IMR-90 (cell line): ENCODE measurements around the gene PMP22. TPM values are rescaled to one million over a fixed set of nuclear protein-coding genes. Genes with fewer than 3 reads are reported as not detected.

ENCODE experiments used
- ATAC-seq: fragments of 200-7000 bp; cut with Tn5 transposase; 2 replicates; pipeline ENCODE4 v1.9.1; 2020; ENCODE audit warnings: low read depth, mild to moderate bottlenecking, moderate library complexity
- BruUV-seq: library from RNA; stranded (reverse); fragments of 400-500 nt; replicated peaks from 2 replicates; lab custom pipeline; 2021; lab: Mats Ljungman, UMichigan
- CTCF ChIA-PET: fragments of 300-600 bp; formaldehyde crosslinking; extraction: SDS; loops from one replicate; lab custom pipeline; 2021; ENCODE audit warnings: antibody characterized with exemption; lab: Yijun Ruan, JAX
- POLR2A ChIA-PET: fragments of 300-600 bp; sonication (Branson Sonifier 250); formaldehyde crosslinking; loops from one replicate; lab custom pipeline; 2022; ENCODE audit warnings: antibody characterized with exemption; ENCODE audit not compliant: unreplicated experiment; lab: Charles Lee
- DNase-seq: peaks from one replicate; pipeline ENCODE4 v3.0.0; 2013
- H2AFZ ChIP-seq: replicated peaks from 2 replicates; pipeline ENCODE3; 2013; ENCODE audit warnings: low read length, mild to moderate bottlenecking; ENCODE audit not compliant: poor library complexity
- H2AK5ac ChIP-seq: 2 replicates; pipeline ENCODE4 v1.6.1; 2013; ENCODE audit warnings: low read depth, low read length, inconsistent platforms
- H2AK9ac ChIP-seq: replicated peaks from 2 replicates; pipeline ENCODE3; 2013; ENCODE audit warnings: mild to moderate bottlenecking, low read depth, low read length, moderate library complexity; ENCODE audit not compliant: poor library complexity
- H2BK120ac ChIP-seq: 2 replicates; pipeline ENCODE4 v1.6.1; 2013; ENCODE audit warnings: low read depth, low read length, inconsistent platforms
- H2BK15ac ChIP-seq: 3 replicates; pipeline ENCODE4 v1.6.1; 2013; ENCODE audit warnings: low read depth, low read length, inconsistent platforms
- H2BK20ac ChIP-seq: 2 replicates; pipeline ENCODE4 v1.6.1; 2013; ENCODE audit warnings: low read depth, mild to moderate bottlenecking, inconsistent platforms, low read length, moderate library complexity
- H2BK5ac ChIP-seq: 2 replicates; pipeline ENCODE4 v1.6.1; 2013; ENCODE audit warnings: mild to moderate bottlenecking, low read depth, low read length, inconsistent platforms; ENCODE audit not compliant: poor library complexity, severe bottlenecking
- H3K14ac ChIP-seq: replicated peaks from 2 replicates; pipeline ENCODE4 v1.6.1; 2013; ENCODE audit warnings: low read depth, low read length, inconsistent platforms
- H3K18ac ChIP-seq: 2 replicates; pipeline ENCODE4 v1.6.1; 2013; ENCODE audit warnings: low read depth, low read length, control low read depth
- H3K23ac ChIP-seq: 2 replicates; pipeline ENCODE4 v1.6.1; 2013; ENCODE audit warnings: low read depth, low read length, inconsistent platforms
- H3K27ac ChIP-seq: 2 replicates; pipeline ENCODE4 v1.5.1; 2013; ENCODE audit warnings: mild to moderate bottlenecking, control low read depth, low read length; ENCODE audit not compliant: insufficient read depth
- H3K27me3 ChIP-seq: 2 replicates; pipeline ENCODE4 v1.6.1; 2013; ENCODE audit warnings: low read length; ENCODE audit not compliant: control insufficient read depth, insufficient read depth
- H3K36me3 ChIP-seq: 2 replicates; pipeline ENCODE4 v1.6.1; 2013; ENCODE audit warnings: low read length, mixed read lengths; ENCODE audit not compliant: control insufficient read depth, insufficient read depth
- H3K4ac ChIP-seq: 2 replicates; pipeline ENCODE4 v1.6.1; 2013; ENCODE audit warnings: low read depth, low read length, inconsistent platforms
- H3K4me1 ChIP-seq: 2 replicates; pipeline ENCODE4 v1.6.1; 2013; ENCODE audit warnings: low read length, mixed read lengths; ENCODE audit not compliant: control insufficient read depth, insufficient read depth
- H3K4me2 ChIP-seq: 2 replicates; pipeline ENCODE4 v1.6.1; 2013; ENCODE audit warnings: low read depth, mild to moderate bottlenecking, control low read depth, low read length, moderate library complexity
- H3K4me3 ChIP-seq: 2 replicates; pipeline ENCODE4 v1.5.1; 2013; ENCODE audit warnings: low read depth, mild to moderate bottlenecking, control low read depth, low read length, moderate library complexity; ENCODE audit not compliant: insufficient read depth
- H3K56ac ChIP-seq: 2 replicates; pipeline ENCODE4 v1.6.1; 2013; ENCODE audit warnings: low read length, inconsistent platforms; ENCODE audit not compliant: insufficient read depth; ENCODE audit errors: extremely low read depth
- H3K79me1 ChIP-seq, 2 experiments: 2 replicates each; pipeline ENCODE4 v1.6.1; 2013; ENCODE audit warnings: low read length in 2 of 2, inconsistent platforms in 1 of 2, low read depth in 1 of 2
- H3K9ac ChIP-seq: 2 replicates; pipeline ENCODE4 v1.6.1; 2013; ENCODE audit warnings: low read depth, low read length, control low read depth
- H3K9me1 ChIP-seq: 2 replicates; pipeline ENCODE4 v1.6.1; 2013; ENCODE audit warnings: low read length, inconsistent platforms; ENCODE audit not compliant: insufficient read depth
- H3K9me3 ChIP-seq: 2 replicates; pipeline ENCODE4 v1.6.1; 2013; ENCODE audit warnings: low read length; ENCODE audit not compliant: control insufficient read depth, insufficient read depth
- H4K20me1 ChIP-seq: 2 replicates; pipeline ENCODE4 v1.6.1; 2013; ENCODE audit warnings: low read length, inconsistent platforms; ENCODE audit not compliant: insufficient read depth
- H4K5ac ChIP-seq: 2 replicates; pipeline ENCODE4 v1.6.1; 2013; ENCODE audit warnings: mild to moderate bottlenecking, low read depth, low read length, control low read depth
- H4K8ac ChIP-seq, 2 experiments: 2 replicates each; pipeline ENCODE4 v1.6.1; 2013; ENCODE audit warnings: low read depth in 2 of 2, low read length in 2 of 2, control low read depth in 1 of 2, inconsistent platforms in 1 of 2
- H4K91ac ChIP-seq: 2 replicates; pipeline ENCODE4 v1.6.1; 2013; ENCODE audit warnings: low read depth, low read length, inconsistent platforms; ENCODE audit not compliant: insufficient read depth
- BHLHE40 ChIP-seq: fragments of 150-350 bp; IDR thresholded peaks from 2 replicates; pipeline ENCODE4 v1.6.1; 2016; ENCODE audit warnings: mild to moderate bottlenecking, low read depth, low read length
- CEBPB ChIP-seq: IDR thresholded peaks from 2 replicates; pipeline ENCODE4 v1.6.1; 2012; ENCODE audit warnings: low read depth, low read length, improper control_type of control experiment
- CHD1 ChIP-seq: IDR thresholded peaks from 2 replicates; pipeline ENCODE4 v1.6.1; 2012; ENCODE audit warnings: low read depth, low read length, improper control_type of control experiment
- CTCF ChIP-seq: conservative IDR thresholded peaks from 2 replicates; pipeline ENCODE4 v1.5.1; 2012; ENCODE audit warnings: mild to moderate bottlenecking, low read depth, low read length, improper control_type of control experiment
- ELK1 ChIP-seq: fragments of 150-350 bp; IDR thresholded peaks from 2 replicates; pipeline ENCODE4 v1.6.1; 2016; ENCODE audit warnings: low read depth, mild to moderate bottlenecking, low read length, moderate library complexity, borderline replicate concordance
- FOS ChIP-seq: fragments of 150-350 bp; IDR thresholded peaks from 2 replicates; pipeline ENCODE4 v1.6.1; 2016; ENCODE audit warnings: low read depth, low read length
- MAFK ChIP-seq: IDR thresholded peaks from 2 replicates; pipeline ENCODE4 v1.6.1; 2012; ENCODE audit warnings: low read depth, low read length, improper control_type of control experiment
- MAZ ChIP-seq: IDR thresholded peaks from 2 replicates; pipeline ENCODE4 v1.6.1; 2012; ENCODE audit warnings: low read depth, mild to moderate bottlenecking, low read length, improper control_type of control experiment, moderate library complexity, borderline replicate concordance
- MXI1 ChIP-seq: IDR thresholded peaks from 2 replicates; pipeline ENCODE4 v1.6.1; 2012; ENCODE audit warnings: low read depth, mild to moderate bottlenecking, low read length, moderate library complexity, borderline replicate concordance
- NFE2L2 ChIP-seq: fragments of 150-350 bp; IDR thresholded peaks from 2 replicates; pipeline ENCODE4 v1.6.1; 2016; ENCODE audit warnings: low read depth, mild to moderate bottlenecking, low read length
- RAD21 ChIP-seq: IDR thresholded peaks from 2 replicates; pipeline ENCODE4 v1.6.1; 2012; ENCODE audit warnings: low read length, improper control_type of control experiment
- RFX5 ChIP-seq: IDR thresholded peaks from 2 replicates; pipeline ENCODE4 v1.8.0; 2012; ENCODE audit warnings: low read depth, mild to moderate bottlenecking, low read length, moderate library complexity
- SMC3 ChIP-seq: fragments of 150-350 bp; IDR thresholded peaks from 2 replicates; pipeline ENCODE4 v1.6.1; 2016; ENCODE audit warnings: low read depth, mild to moderate bottlenecking, antibody characterized with exemption, low read length, moderate library complexity
- USF2 ChIP-seq: fragments of 150-350 bp; IDR thresholded peaks from 2 replicates; pipeline ENCODE4 v1.6.1; 2017; ENCODE audit warnings: mild to moderate bottlenecking, antibody characterized with exemption, low read length, low read depth
- WGBS, 2 experiments: methylation state at CpG; one replicate each; pipeline versions ENCODE4 v1.1.5 to v1.1.7; 2013; ENCODE audit warnings: missing lambda C conversion rate in 2 of 2; ENCODE audit not compliant: insufficient read length in 1 of 2; ENCODE audit errors: extremely low coverage in 2 of 2; 5-methylcytosine and 5-hydroxymethylcytosine counted together
- dilution Hi-C: fragments of 300-500 bp; cut with HindIII; formaldehyde crosslinking; loops from one replicate; pipeline ENCODE4 v1.14.3; 2018; ENCODE audit warnings: low sequenced_read_pairs; ENCODE audit not compliant: unreplicated experiment
- in situ Hi-C: fragments of 300-500 bp; cut with MboI; formaldehyde crosslinking; loops from 3 replicates; pipeline ENCODE4 v1.14.3; 2019; ENCODE audit warnings: low sequenced_read_pairs, inconsistent platforms, mixed read lengths
- intact Hi-C: fragments of 100-400 bp; cut with micrococcal nuclease; formaldehyde crosslinking; loops from 2 replicates; pipeline ENCODE4 v1.10.0; 2022
- polyA plus RNA-seq, 3 experiments: library from polyadenylated mRNA; depleted of rRNA; stranded (reverse); fragments of >200 nt; gene quantifications; 2 replicates each; pipeline ENCODE4 v1.2.3, GENCODE V29; 2012; ENCODE audit warnings: low replicate concordance in 1 of 3
- total RNA-seq: library from RNA; depleted of rRNA; stranded (reverse); fragments of >200 nt; gene quantifications from 2 replicates; pipeline ENCODE4 v1.2.3, GENCODE V29; 2012

PMP22 gene
- total and polyA plus RNA-seq, 2 of the 4 experiments (the other 2 are of a cell fraction) = 33.5 to 72.8 TPM

- Histone ChIP-seq H3K4me3 (no peak overlapping the region), H3K18ac (no peak overlapping the region), H2BK15ac (no peak overlapping the region), H3K36me3 (peaks cover 74% of the 10 kb centered on the region), H3K14ac (no peak overlapping the region), H2BK120ac (no peak overlapping the region), H4K20me1 (peaks cover 68% of the 10 kb centered on the region), H3K23ac (no peak overlapping the region), H3K9ac (no peak overlapping the region), H3K56ac (no peak overlapping the region), H4K8ac (peak overlapping the region in 1 of 2 experiments; percentile 9; a peak in 2 of 4 replicates), H2BK20ac (no peak overlapping the region), H3K4me1 (peaks cover 13% of the 10 kb centered on the region), H3K4me2 (no peak overlapping the region), H4K91ac (no peak overlapping the region), H2AFZ (no peak overlapping the region), H2BK5ac (no peak overlapping the region), H3K9me1 (peaks cover 25% of the 10 kb centered on the region), H3K4ac (no peak overlapping the region), H4K5ac (no peak overlapping the region), H2AK9ac (no peak overlapping the region), H3K9me3 (no peaks in the 10 kb centered on the region), H3K27ac (no peak overlapping the region), H2AK5ac (no peak overlapping the region), H3K79me1 (peaks cover 21 to 72% of the 10 kb centered on the region in 2 experiments), H3K27me3 (no peaks in the 10 kb centered on the region)
- ChIA-PET CTCF (interaction anchor here (1.2 to 1.5 kb wide), 2 partner anchors 247 to 254 kb away, joined by 3 to 5 read pairs; no protein-coding TSS in a partner anchor), POLR2A (no interaction called here)
- dilution Hi-C loops (no loop called here), intact Hi-C loops (loop anchor here (5.0 kb wide), 1 partner anchor 396 kb away; no protein-coding TSS in a partner anchor), in situ Hi-C loops (loop anchor here (5.0 to 25.0 kb wide), 3 partner anchors 246 to 706 kb away; no protein-coding TSS in a partner anchor)
- BruUV-seq = no TSS peak
- 40% methylated on average over 1 of the region's 13 CpGs; no CpG with 5 or more reads in 1 of the 2 experiments for WGBS, 2 experiments
- peak; percentile 73 for DNase-seq
- ATAC-seq = 0 out of 2 replicates have a peak, but pooled peaks have one; percentile 8
- no peak for TF ChIP-seq USF2
- no peak for TF ChIP-seq MXI1
- TF ChIP-seq MAFK = no peak
- no peak for TF ChIP-seq RFX5
- TF ChIP-seq NFE2L2 = no peak
- TF ChIP-seq RAD21 = no peak
- no peak for TF ChIP-seq CTCF
- no peak for TF ChIP-seq ELK1
- no peak for TF ChIP-seq SMC3
- no peak for TF ChIP-seq CEBPB
- no peak for TF ChIP-seq FOS
- TF ChIP-seq BHLHE40 = no peak
- TF ChIP-seq CHD1 = no peak
- no peak for TF ChIP-seq MAZ
These were observed 9.2 kb downstream of the PMP22 start for GRCh38 chr17:15255713-15256454.
